Measurements from ENCODE around the gene PARD6G. TPM values are rescaled to one million over a fixed set of nuclear protein-coding genes. Genes with fewer than 3 reads are reported as not detected.

The PARD6G gene
- total RNA-seq, 1 donor from 2014 or later = 18.9 TPM

DNA sequence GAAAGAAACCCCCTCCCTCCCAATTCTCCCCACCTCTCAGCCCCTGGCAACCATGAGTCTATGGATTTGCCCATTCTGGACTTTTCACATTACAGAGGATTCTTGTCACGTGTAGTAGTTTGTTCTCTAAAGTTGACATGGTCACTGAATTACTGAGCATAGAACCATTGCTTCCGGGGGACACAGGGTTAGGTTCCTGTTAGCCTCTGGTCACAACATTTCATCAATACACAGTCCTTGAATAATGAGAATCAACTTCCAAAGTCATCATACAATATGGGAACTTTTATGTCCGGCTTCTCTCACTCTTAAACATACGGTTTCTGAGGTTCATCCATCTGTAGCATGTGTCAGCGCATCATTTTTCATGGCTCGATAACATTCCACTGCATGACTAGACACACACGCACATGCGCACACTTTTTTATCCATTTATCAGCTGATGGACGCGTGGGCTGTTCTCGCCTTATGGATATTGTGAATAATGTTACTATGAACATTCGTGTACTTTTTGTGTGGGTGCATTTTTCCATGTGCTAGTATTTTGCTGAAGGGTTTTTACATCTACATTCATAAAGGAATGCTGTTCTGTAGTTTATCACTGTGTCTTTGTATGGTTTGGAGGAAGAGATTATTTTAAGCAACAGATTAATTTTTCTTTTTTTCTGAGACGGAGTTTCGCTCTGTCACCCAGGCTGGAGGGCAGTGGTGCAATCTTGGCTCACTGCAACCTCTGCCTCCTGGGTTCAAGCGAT is 48.1 kb downstream of the PARD6G start:
- TF ChIP-seq, protein P1, sequence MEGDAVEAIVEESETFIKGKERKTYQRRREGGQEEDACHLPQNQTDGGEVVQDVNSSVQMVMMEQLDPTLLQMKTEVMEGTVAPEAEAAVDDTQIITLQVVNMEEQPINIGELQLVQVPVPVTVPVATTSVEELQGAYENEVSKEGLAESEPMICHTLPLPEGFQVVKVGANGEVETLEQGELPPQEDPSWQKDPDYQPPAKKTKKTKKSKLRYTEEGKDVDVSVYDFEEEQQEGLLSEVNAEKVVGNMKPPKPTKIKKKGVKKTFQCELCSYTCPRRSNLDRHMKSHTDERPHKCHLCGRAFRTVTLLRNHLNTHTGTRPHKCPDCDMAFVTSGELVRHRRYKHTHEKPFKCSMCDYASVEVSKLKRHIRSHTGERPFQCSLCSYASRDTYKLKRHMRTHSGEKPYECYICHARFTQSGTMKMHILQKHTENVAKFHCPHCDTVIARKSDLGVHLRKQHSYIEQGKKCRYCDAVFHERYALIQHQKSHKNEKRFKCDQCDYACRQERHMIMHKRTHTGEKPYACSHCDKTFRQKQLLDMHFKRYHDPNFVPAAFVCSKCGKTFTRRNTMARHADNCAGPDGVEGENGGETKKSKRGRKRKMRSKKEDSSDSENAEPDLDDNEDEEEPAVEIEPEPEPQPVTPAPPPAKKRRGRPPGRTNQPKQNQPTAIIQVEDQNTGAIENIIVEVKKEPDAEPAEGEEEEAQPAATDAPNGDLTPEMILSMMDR (IDR thresholded peaks at IDR 0.05) = no peak
- no peak overlapping the region for H3K27ac Mint-ChIP-seq (ENCODE audit: unreplicated experiment)
- H3K4me3 Mint-ChIP-seq (ENCODE audit: unreplicated experiment) = no peak overlapping the region
- no peaks in the 10 kb centered on the region for H3K9me3 Mint-ChIP-seq (ENCODE audit: unreplicated experiment)
- peaks cover 3% of the 10 kb centered on the region for H3K36me3 Mint-ChIP-seq (ENCODE audit: unreplicated experiment)
- DNase-seq (ENCODE audit: extremely low spot score, unreplicated experiment) = no peak
- H3K4me1 Mint-ChIP-seq (ENCODE audit: unreplicated experiment) = peaks cover 61% of the 10 kb centered on the region
- H3K27me3 Mint-ChIP-seq (ENCODE audit: unreplicated experiment) = no peaks in the 10 kb centered on the region

DNA sequence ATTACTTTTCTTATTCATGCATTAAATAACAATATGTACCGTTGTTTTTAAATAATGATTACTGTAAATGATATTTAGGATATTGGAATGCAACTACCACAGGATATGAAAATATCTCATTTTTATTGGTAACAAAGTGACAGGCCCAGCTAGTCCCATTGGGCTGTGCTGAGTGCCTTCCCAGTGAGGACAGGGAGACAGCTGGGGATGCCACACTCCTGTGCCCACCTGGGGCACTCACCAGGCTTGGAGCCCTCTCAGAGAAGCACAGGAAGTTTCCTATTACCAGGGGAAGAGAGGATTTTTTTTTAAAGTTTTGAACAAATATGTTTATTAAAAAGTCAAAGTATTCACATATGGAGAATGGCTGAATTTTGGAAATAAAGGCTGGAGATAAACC is 48.9 kb downstream of the PARD6G start:
- H3K36me3 Mint-ChIP-seq (ENCODE audit: unreplicated experiment) = peaks cover 6% of the 10 kb centered on the region
- H3K4me1 Mint-ChIP-seq (ENCODE audit: unreplicated experiment) = peaks cover 64% of the 10 kb centered on the region
- DNase-seq (ENCODE audit: extremely low spot score, unreplicated experiment) = no peak
- H3K27ac Mint-ChIP-seq (ENCODE audit: unreplicated experiment) = no peak overlapping the region
- H3K27me3 Mint-ChIP-seq (ENCODE audit: unreplicated experiment) = no peaks in the 10 kb centered on the region
- TF ChIP-seq, protein P1 (IDR thresholded peaks at IDR 0.05) = no peak
- H3K9me3 Mint-ChIP-seq (ENCODE audit: unreplicated experiment) = no peaks in the 10 kb centered on the region
- no peak overlapping the region for H3K4me3 Mint-ChIP-seq (ENCODE audit: unreplicated experiment)

DNA sequence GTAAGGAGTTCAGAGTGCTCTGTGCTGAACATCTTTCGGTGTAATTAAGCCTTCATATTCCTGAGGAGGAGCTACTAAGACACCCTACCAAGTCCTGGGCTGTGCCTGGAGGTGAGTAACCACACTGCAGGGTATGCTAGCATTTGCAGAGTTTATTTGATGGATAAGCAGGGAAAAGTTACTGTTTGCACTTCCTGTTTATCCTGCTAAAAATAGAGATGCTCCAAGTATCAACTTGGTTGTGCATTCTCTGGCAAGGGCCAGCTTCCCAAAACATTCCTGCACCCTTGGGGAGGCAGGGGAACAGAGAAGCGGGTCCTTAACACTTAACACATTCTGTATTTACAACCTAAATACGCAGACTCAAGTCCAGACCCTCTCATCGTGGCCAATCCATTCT is 49.8 kb downstream of the PARD6G start:
- no peak for DNase-seq (ENCODE audit: extremely low spot score, unreplicated experiment)
- Mint-ChIP-seq H3K4me1 (ENCODE audit: unreplicated experiment) (peaks cover 65% of the 10 kb centered on the region), H3K4me3 (ENCODE audit: unreplicated experiment) (peak overlapping the region; percentile 63), H3K27me3 (ENCODE audit: unreplicated experiment) (no peaks in the 10 kb centered on the region), H3K36me3 (ENCODE audit: unreplicated experiment) (peaks cover 6% of the 10 kb centered on the region), H3K9me3 (ENCODE audit: unreplicated experiment) (no peaks in the 10 kb centered on the region), H3K27ac (ENCODE audit: unreplicated experiment) (peak overlapping the region; percentile 86)
- TF ChIP-seq, protein P1 (IDR thresholded peaks at IDR 0.05) = no peak

DNA sequence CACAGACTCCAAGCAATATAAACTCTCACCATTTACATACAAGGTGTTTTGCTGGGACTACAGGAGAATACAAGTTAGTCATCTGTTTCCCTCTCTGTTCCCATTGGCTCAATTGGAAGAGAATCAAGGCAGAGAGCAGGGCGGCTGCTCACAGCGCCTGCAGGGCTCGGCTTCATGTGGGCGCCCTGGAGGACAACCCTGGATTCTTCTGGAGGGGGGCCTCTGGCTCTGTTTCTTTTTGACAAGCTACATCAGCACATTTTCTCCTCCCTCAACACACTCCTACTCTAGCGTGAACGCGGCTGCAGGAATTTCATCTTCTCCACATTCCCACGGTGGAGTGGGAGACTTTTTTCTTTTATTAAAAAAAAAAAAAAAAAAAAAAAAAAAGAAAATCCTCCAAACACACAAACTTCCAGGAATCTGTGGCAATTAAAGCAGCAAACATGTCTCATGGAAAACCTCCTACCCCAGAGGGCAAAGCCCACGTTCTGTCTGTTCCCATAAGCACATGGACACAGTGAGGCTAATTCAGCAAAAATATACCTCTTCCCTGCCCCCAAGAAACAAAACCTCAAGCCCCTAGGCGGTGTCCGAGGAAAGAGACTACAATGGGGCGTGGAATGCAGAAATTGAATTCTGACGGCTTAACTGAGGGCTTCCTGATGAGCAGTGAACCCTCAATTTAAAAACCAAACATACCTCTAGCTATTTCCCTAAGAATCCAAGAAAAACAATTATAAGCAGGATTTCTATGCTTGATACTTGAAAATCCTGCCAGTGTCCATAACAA is 50.6 kb downstream of the PARD6G start:
- Mint-ChIP-seq H3K4me1 (ENCODE audit: unreplicated experiment) (peaks cover 62% of the 10 kb centered on the region), H3K36me3 (ENCODE audit: unreplicated experiment) (peaks cover 6% of the 10 kb centered on the region), H3K27me3 (ENCODE audit: unreplicated experiment) (no peaks in the 10 kb centered on the region), H3K9me3 (ENCODE audit: unreplicated experiment) (no peaks in the 10 kb centered on the region), H3K4me3 (ENCODE audit: unreplicated experiment) (peak overlapping the region; percentile 63), H3K27ac (ENCODE audit: unreplicated experiment) (peak overlapping the region; percentile 86)
- DNase-seq (ENCODE audit: extremely low spot score, unreplicated experiment) = no peak
- TF ChIP-seq, protein P1 (IDR thresholded peaks at IDR 0.05) = no peak
